ENCODE results near the gene TXNDC8.

DNA sequence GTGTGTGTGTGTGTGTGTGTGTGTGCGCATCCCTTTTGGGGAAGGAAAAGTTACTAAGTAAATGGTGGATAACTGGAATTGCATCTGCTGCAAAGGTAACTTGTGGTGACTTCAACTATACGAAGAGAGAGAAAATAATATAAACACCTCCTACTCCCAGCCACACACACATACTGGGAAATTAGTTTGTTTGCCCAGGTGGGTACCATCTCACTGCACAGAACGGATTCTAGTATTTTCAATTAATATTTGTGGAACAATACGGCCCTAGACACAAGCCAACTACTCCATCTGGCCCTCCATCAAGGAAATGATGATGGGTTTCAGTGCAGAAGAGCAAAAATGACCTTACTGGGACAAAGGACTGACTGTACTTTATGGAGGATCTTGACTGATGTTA lies 49.2 kb downstream of the TXNDC8 start:
- TF ChIP-seq POLR2A (IDR thresholded peaks at IDR 0.05; ENCODE audit: low read depth, low read length) (no peak), POLR2AphosphoS5 (IDR thresholded peaks at IDR 0.05; ENCODE audit: low read depth, low read length) (no peak)
